Effector memory CD8-positive, alpha-beta T cell (primary cell): ENCODE measurements around the gene CTSE.
"Not testable (repeated sequence)": the region's sequence is repeated elsewhere in the genome, so short reads cannot be mapped to it uniquely, and the experiment has no call there.

Experiments
- ATAC-seq: fragments of 150-1000 bp; cut with Tn5 transposase; replicated peaks from 2 replicates; pipeline ENCODE4 v1.10.0; 2021; ENCODE audit warnings: mild to moderate bottlenecking, moderate library complexity
- DNase-seq, 3 experiments: peaks; one replicate each; pipeline ENCODE4 v3.0.0; 2021
- H3K27ac Mint-ChIP-seq, 2 donors: one replicate each; pipeline ENCODE4 v1.8.0; 2022; ENCODE audit warnings: mild to moderate bottlenecking in 2 of 2, mixed read lengths in 2 of 2, moderate library complexity in 2 of 2
- H3K27me3 Mint-ChIP-seq, 2 donors: one replicate each; pipeline ENCODE4 v1.8.0; 2022; ENCODE audit warnings: mixed read lengths in 2 of 2
- H3K36me3 Mint-ChIP-seq: one replicate; pipeline ENCODE4 v1.8.0; 2022; ENCODE audit warnings: mild to moderate bottlenecking, moderate library complexity, mixed read lengths; ENCODE audit not compliant: insufficient read depth
- H3K4me1 Mint-ChIP-seq, 2 donors: one replicate each; pipeline ENCODE4 v1.8.0; 2022; ENCODE audit warnings: low read depth in 2 of 2, mixed read lengths in 2 of 2
- H3K4me3 Mint-ChIP-seq, 2 donors: one replicate each; pipeline ENCODE4 v1.8.0; 2022; ENCODE audit warnings: mild to moderate bottlenecking in 2 of 2, mixed read lengths in 2 of 2, moderate library complexity in 2 of 2
- H3K9me3 Mint-ChIP-seq, 2 donors: one replicate each; pipeline ENCODE4 v1.8.0; 2022; ENCODE audit warnings: mixed read lengths in 2 of 2

The CTSE gene

GRCh38 chr1:206003854-206004800, 19.6 kb downstream of the CTSE start:
- Mint-ChIP-seq H3K9me3 (no peaks in the 10 kb centered on the region), H3K27me3 (peaks cover 11 to 23% of the 10 kb centered on the region in 2 donors), H3K36me3 (no peaks in the 10 kb centered on the region), H3K27ac (no peak overlapping the region), H3K4me3 (no peak overlapping the region), H3K4me1 (peaks cover 0 to 2% of the 10 kb centered on the region in 2 donors)
- no peak for DNase-seq
- no peak for ATAC-seq

GRCh38 chr1:206002871-206003801, 20.6 kb downstream of the CTSE start, which contains the start of gene RAB7B:
RAB7B (minus strand) TSS chr1:206003395; CDS start chr1:205994135, 9,260 bp downstream.
- Mint-ChIP-seq H3K36me3 (no peaks in the 10 kb centered on the region), H3K27ac (no peak within 1 kb of the TSS), H3K9me3 (no peaks in the 10 kb centered on the region), H3K4me3 (no peak within 1 kb of the TSS), H3K27me3 (peaks cover 11 to 23% of the 10 kb centered on the region in 2 donors), H3K4me1 (peaks cover 0 to 2% of the 10 kb centered on the region in 2 donors)
- no peak for DNase-seq
- no peak for ATAC-seq

- Mint-ChIP-seq H3K36me3 (no peaks in the 10 kb centered on the region), H3K9me3 (no peaks in the 10 kb centered on the region), H3K4me1 (peaks cover 0 to 2% of the 10 kb centered on the region in 2 donors), H3K4me3 (no peak overlapping the region), H3K27me3 (peaks cover 18 to 19% of the 10 kb centered on the region in 2 donors), H3K27ac (no peak overlapping the region)
- DNase-seq (no peak), ATAC-seq (no peak)
Observed at GRCh38 chr1:206002160-206002559, 21.5 kb downstream of the CTSE start.

GRCh38 chr1:206001476-206001888, 22.2 kb downstream of the CTSE start:
- Mint-ChIP-seq H3K4me3 (no peak overlapping the region), H3K36me3 (no peaks in the 10 kb centered on the region), H3K4me1 (peaks cover 0 to 2% of the 10 kb centered on the region in 2 donors), H3K9me3 (no peaks in the 10 kb centered on the region), H3K27me3 (peaks cover 15 to 22% of the 10 kb centered on the region in 2 donors), H3K27ac (no peak overlapping the region)
- DNase-seq = no peak
- no peak for ATAC-seq

- ATAC-seq = no peak
- Mint-ChIP-seq H3K4me1 (no peaks in the 10 kb centered on the region), H3K27me3 (peaks cover 9 to 17% of the 10 kb centered on the region in 2 donors), H3K4me3 (no peak overlapping the region), H3K27ac (no peak overlapping the region), H3K9me3 (no peaks in the 10 kb centered on the region), H3K36me3 (no peaks in the 10 kb centered on the region)
- no peak for DNase-seq
Observed at GRCh38 chr1:206000641-206001339, 22.9 kb downstream of the CTSE start.

- Mint-ChIP-seq H3K4me1 (no peaks in the 10 kb centered on the region), H3K9me3 (no peaks in the 10 kb centered on the region)
Observed at GRCh38 chr1:205998457-205999241, 25.0 kb downstream of the CTSE start.

GRCh38 chr1:205996641-205997040, 27.1 kb downstream of the CTSE start:
- H3K4me1 Mint-ChIP-seq, H3K27ac Mint-ChIP-seq, DNase-seq, H3K36me3 Mint-ChIP-seq, H3K9me3 Mint-ChIP-seq, H3K4me3 Mint-ChIP-seq, ATAC-seq: not testable (repeated sequence)
- peaks cover 21 to 40% of the 10 kb centered on the region in 2 donors for H3K27me3 Mint-ChIP-seq

More at GRCh38 chr1:205998457-205999241, 25.0 kb downstream of the CTSE start:
- DNase-seq = no peak
- Mint-ChIP-seq H3K27me3 (peaks cover 8 to 25% of the 10 kb centered on the region in 2 donors), H3K27ac (no peak overlapping the region), H3K36me3 (no peaks in the 10 kb centered on the region), H3K4me3 (no peak overlapping the region)
- ATAC-seq = no peak

- no peak for ATAC-seq
- DNase-seq = no peak
- Mint-ChIP-seq H3K4me1 (no peaks in the 10 kb centered on the region), H3K36me3 (no peaks in the 10 kb centered on the region), H3K9me3 (no peaks in the 10 kb centered on the region), H3K4me3 (no peak overlapping the region), H3K27me3 (peaks cover 42 to 63% of the 10 kb centered on the region in 2 donors), H3K27ac (no peak overlapping the region)
Observed at GRCh38 chr1:205994346-205994745, 29.3 kb downstream of the CTSE start.

- no peaks in the 10 kb centered on the region for H3K9me3 Mint-ChIP-seq
- H3K4me3 Mint-ChIP-seq = no peak overlapping the region
- no peak overlapping the region for H3K27ac Mint-ChIP-seq
- DNase-seq = no peak
- H3K36me3 Mint-ChIP-seq = no peaks in the 10 kb centered on the region
- peaks cover 46 to 72% of the 10 kb centered on the region in 2 donors for H3K27me3 Mint-ChIP-seq
- H3K4me1 Mint-ChIP-seq = no peaks in the 10 kb centered on the region
- no peak for ATAC-seq
Observed at GRCh38 chr1:205993068-205993467, 30.6 kb downstream of the CTSE start.

- no peaks in the 10 kb centered on the region for H3K9me3 Mint-ChIP-seq
- no peak for ATAC-seq
- DNase-seq = no peak
- peaks cover 46 to 67% of the 10 kb centered on the region in 2 donors for H3K27me3 Mint-ChIP-seq
- H3K27ac Mint-ChIP-seq = no peak overlapping the region
- no peak overlapping the region for H3K4me3 Mint-ChIP-seq
- H3K4me1 Mint-ChIP-seq = no peaks in the 10 kb centered on the region
- H3K36me3 Mint-ChIP-seq = no peaks in the 10 kb centered on the region
Observed at GRCh38 chr1:205992218-205992882, 31.3 kb downstream of the CTSE start.

- Mint-ChIP-seq H3K4me3 (no peak overlapping the region), H3K27me3 (peaks cover 46 to 56% of the 10 kb centered on the region in 2 donors)
Observed at GRCh38 chr1:205991237-205991636, 32.5 kb downstream of the CTSE start.

GRCh38 chr1:205990226-205990625, 33.5 kb downstream of the CTSE start:
- Mint-ChIP-seq H3K27me3 (peaks cover 46 to 56% of the 10 kb centered on the region in 2 donors), H3K4me1 (no peaks in the 10 kb centered on the region), H3K27ac (no peak overlapping the region), H3K4me3 (no peak overlapping the region), H3K9me3 (no peaks in the 10 kb centered on the region), H3K36me3 (no peaks in the 10 kb centered on the region)
- DNase-seq = no peak
- no peak for ATAC-seq

More at GRCh38 chr1:205991237-205991636, 32.5 kb downstream of the CTSE start:
- DNase-seq (no peak), ATAC-seq (no peak)
- Mint-ChIP-seq H3K27ac (no peak overlapping the region), H3K4me1 (no peaks in the 10 kb centered on the region), H3K36me3 (no peaks in the 10 kb centered on the region), H3K9me3 (no peaks in the 10 kb centered on the region)
